NCI-H226 (cell line): ENCODE measurements around the gene DERL2.
A peak's percentile ranks its signal among the peaks of the same experiment; 100 is the strongest.

Source experiments
- DNase-seq: peaks from one replicate; pipeline ENCODE4 v3.0.0-alpha.2; 2015

Gene DERL2

DNA sequence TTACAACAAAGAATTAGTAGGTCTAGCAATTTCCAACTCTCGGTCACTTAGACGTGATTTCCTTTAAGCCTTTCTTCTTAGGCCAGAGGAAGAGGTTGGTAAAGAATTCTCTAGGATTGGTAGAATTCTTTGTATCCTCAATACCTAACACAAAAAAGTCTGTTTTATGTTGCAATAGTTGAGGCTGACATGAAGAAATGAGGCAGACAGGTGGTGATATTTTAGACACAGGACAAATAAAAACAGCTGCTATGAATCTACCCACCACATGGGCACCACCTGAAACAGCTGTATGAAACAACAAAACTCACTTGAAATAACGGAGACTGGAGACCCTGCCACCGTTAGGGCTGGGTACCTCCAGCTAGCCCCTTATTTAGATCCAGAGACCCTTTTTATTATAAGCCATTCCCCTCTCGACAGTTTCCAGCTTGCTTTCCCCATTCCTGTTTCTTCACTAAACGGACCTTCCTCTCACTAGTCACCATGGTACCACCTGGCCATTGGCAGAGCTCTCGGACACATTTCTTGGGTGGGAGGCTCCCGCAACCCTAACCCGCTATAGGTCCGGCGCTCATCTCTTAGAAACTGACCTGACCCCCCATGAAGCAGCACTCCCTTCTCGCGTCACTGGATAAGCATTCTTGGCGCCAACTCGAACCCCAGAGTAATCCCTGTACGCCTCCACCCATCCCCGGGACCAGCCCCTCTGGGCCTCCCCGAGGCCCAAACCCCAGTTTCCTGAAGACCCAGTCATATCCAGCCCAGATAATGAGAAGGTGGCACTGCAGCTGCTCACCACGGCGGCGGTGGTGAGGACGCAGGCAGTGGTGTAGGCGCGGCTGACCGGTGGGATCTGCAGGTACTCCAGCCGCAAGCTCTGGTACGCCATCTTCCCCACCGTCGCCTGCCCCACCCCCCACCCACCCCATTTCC lies at the start of gene DERL2:
TSS of gene DERL2 (minus strand) at position 909 of the 936 bp plus-strand sequence. CDS start at position 892, 17 bp downstream.
- peak; percentile 73 for DNase-seq

DNA sequence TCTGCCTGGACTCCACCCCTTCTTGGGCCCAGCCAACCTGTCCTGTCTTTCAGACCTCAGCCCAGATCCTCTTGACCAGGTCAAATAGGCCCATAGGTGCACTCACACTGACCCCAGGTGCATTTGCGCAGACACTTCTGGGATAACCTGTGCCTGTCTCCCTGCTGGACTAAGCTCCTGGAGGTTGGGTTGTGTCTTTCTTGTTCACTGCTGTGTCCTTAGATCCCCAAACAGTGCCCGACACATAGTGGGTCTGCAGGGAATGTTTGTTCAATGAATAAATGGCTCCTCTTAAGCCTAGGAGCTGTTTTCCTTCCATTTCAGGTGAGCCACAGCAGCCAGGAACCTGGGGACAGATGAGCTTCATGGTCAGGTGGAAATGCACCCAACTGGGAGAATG lies 49.5 kb upstream of the DERL2 start:
- DNase-seq = no peak

DNA sequence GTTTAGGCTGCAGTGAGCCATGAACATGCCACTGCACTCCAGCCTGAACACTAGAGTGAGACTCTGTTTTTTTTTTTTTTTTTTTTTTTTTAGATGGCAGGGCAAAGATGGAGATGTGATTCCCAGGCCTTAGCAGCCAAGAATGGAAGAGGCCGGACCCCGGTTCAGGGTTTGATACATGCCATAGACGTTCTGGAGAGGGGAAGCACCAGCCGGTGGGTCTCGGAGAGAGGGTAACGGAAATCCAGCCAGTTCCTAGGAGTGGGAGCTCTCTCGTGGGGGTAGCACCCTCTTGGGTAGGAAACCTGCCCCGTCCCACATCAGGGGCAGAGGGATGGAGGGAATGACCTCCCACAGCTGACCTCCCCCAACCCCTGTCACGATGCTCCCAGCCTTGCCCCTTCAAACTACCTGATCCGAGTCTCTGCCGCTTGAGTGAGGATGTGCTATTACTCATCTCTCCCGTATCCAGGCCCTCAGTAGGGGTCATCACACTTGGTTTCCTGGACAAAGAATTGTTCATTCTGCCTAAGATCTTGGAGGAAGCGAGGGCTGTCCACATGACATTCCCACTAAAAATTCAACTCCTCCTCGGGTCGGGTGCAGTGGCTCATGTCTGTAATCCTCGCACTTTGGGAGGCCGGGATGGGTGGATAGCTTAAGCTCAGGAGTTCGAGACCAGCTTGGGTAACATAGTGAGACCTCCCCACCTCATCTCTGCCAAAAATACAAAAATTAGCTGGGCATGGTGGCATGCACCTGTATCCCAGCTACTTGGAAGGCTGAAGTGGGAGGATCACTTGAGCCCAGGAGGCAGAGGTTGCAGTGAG lies 47.7 kb upstream of the DERL2 start:
- DNase-seq = no peak

DNA sequence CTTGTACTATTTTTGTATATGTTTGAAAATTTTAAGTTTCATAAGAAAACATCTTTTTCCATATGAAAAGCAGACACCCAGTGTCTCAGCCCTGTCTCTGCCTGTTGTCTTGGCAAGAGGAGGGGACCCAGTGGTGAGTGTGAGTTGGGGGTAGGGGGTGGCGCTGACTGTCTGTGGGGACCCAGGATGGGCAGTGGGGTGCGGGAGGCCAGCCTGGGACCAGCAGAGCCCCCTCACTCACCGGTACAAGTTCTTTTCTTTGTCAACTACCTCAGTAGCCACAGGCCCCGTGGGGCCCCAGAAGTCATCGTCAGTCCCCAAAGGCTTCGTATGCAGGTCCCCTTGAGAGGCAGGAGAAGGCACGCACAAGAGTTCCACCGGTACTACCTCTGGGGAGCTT lies 46.6 kb upstream of the DERL2 start:
- DNase-seq = no peak

DNA sequence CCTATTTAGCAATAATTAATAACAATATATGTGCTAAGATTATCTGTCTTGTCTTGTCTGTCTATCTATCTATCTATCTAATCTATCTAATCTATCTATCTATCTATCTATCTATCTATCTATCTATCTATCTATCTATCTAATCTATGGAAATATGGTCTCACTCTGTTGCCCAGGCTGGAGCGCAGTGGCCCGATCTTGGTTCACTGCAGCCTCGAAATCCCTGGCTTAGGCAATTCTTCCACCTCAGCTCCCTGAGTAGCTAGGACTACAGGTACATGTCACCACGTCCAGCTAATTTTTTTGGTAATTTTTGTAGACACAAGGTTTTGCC lies 45.1 kb upstream of the DERL2 start:
- DNase-seq = no peak

DNA sequence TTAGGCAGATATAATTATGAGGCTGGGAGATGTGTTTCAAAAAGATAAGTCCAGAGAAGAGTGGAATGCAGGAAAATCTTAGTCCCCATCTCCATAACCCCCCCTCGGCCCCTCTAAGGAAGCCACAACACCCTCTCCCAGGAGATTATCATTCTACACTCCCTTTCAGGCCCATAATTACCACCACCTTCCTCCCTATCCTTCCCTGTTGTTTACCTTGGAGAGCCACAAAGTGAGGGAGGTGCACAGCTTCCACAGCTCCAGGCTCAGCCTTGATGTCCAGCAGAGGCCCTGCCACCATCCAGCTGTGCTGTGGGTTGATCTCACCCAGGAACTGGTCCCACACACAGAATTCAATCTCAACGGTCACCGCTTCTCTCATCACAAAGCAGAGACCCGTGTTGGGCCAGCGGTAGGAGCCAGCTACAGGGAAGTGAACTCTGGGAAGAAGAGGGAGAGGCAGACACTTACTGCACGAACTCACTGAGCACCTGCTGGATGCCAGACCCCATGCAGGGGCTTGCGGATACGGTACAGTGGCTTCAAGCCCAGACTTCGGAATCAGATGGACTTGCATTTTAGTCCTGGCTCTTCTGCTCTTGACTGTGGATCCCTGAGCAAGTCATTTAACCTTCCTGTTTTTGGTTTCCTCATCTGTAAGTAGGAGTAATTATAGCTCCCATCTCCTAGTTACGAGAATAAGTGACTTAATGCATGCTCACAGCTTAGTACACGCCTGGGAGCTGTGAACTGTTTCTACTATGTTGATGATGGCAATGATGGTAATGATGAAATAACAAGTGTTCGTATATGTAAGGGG lies 44.5 kb upstream of the DERL2 start:
- DNase-seq = no peak

DNA sequence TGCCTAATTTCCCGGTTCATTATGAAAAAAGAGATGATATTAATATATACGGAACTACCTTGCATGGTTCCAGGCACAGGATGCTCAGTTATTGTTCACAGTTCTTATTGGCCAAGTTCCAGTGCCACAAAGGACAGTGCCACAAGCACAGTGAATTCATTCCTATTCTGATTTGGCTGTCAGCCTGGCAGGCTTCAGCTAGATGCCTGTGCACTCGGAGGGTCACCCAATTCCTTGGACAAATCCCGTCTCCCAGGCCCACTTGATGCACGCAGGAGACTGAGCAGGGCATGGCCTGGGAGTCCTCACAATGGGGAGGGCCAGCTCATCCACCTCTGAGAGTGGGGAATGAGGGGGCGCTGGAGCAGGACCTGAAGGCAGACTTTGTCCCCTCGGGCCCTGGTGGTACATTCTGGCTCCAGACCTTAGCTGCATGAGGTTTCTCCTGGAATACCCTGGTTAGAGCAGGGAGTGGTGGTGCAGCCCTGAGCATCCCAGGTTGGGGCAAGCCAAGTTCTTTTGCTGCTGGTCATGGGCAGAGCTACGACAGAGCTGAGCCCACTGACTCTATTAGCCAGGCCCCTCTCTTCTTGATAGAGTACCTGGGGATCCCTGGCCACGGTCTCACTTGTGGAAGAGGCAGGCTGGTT lies 41.7 kb upstream of the DERL2 start:
- DNase-seq = no peak

DNA sequence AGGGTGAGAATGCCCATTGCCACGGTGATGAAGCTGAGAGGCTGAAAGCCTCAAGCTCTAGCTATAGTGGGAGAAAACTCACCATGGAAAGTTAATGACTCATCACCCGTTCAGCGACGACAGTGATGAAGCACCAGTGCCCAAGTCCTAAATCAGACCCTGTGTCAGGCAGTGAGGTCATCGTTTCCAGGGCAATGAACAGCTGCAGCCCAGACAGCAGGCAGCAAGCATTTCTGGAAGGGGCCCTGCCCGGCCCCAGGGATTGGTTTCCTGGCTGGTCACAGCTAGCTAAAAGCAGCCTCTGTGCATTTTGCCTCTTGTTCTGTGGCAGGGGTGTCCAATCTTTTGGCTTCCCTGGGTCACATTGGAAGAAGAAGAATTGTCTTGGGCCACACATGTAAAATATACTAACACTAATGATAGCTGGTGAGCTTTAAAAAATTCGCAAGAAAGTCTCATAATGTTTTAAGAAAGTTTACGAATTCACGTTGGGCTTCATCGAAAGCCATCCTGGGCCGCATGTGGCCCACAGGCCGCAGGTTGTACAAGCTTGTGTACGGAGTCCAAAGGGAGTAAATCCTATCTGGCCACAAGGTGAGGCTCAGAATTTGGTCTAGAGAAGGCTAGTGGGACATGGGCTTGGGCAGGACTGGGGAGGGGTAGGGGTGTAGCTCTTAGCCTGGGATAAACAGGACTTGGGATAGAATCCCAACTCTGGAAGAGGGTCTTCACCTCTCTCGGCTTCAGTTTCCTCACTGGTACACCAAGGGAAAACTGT lies 41.0 kb upstream of the DERL2 start:
- DNase-seq = peak; percentile 96

DNA sequence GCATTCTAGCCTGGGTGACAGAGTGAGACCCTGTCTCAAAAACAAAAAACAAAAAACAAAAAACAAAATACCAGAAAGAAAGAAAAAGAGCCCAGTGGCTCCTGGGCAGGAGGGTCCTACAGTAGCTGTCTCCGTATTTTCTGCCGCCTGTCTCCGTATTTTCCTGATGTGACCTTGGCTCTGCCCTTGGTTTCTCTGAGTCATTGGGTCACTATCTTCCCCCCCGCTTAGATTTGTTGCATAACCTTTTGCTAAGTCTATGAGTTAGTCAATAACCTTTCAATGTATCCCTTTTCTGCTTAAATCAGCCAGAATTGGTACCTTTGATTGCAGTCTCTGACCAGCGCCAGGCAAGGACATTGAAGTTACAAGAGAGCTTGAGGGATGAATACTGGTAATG lies 37.3 kb upstream of the DERL2 start:
- DNase-seq = no peak

DNA sequence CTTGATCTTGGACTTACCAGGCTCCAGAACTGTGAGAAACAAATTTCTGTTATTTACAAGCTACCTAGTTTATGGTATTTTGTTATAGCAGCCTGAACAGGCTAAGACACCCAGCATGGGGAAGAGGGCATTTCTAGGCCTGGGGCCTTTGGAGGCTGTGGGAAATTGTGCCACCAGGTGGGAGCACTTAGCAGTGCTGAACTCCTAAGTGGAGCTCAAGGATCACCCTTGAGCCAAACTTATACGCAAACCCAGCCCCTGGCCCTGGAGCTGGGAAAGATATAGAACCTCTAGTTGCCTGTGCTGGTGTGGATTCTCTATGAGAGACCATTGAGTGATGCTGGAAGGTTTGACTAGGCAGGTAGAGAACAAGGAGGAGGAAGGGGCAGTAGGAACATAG lies 36.5 kb upstream of the DERL2 start:
- no peak for DNase-seq

DNA sequence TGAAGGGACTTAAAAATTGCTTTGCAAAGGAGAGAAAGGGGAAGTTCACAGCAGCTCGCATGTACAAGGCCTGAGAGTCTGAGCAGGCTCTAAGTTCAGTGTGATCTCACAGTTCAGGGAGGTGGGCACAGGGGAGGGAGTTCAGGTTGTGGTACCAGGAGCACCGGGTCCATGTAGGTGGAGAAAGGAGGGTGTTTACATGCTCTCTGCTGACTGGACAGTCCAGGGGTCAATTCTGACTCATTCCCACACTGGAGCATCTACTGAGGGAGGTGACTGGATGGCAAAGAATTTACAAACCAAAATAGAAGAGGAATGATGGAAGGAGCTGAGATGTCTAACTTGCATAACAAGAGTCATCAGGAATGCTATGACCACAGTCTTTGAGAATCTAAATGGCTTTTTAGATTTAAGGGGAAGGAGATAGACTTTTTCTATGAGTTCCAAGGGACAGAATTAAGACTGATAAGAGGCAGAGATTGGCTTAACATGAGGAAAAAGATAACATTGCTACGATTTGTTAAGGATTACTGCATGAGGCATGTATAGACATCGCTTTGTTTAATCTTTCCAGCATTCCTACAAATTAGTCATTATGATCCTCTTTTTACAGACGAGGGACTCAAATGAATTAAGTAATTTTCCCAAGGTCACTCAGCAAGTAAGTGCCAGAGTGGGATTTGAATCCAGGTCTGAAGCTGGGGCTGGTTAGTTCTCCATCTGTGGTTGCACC lies 30.2 kb upstream of the DERL2 start:
- peak; percentile 100 for DNase-seq

DNA sequence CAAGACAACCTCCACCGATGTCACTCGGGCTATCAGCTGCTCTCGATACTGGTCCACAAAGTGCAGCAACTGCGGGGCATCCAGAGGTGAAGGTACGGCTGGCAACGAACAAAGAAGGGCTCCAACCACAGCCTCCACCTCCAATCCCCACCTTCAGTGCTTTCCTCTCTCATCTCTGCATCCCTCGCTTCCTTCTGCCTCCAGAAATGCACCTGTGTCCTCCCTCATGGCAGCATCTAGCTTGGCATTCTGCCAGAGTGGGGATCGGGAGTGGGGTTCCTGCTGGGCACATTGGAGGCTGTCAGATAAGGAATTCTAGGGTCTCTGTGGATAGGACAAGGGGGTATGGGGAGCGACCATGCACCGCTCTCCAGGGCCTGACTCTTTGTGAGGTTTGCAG lies 29.0 kb upstream of the DERL2 start:
- DNase-seq = no peak

DNA sequence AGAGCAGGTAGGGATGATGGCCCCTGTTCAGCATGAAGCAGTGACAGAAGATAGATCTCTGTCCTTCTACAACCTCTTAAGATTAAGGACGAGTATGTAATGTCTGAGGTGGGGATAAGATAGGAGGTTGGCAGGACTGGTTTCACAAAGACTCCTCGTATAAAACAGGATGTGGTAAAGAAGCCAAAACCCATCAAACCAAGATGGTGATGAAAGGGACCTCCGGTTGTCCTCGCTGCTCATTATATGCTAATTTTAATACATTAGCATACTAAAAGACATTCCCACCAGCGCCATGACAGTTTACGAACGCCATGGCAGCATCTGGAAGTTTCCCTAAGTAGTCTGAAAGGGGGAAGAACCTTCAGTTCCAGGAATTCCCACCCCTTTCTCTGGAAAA lies 27.6 kb upstream of the DERL2 start:
- no peak for DNase-seq

DNA sequence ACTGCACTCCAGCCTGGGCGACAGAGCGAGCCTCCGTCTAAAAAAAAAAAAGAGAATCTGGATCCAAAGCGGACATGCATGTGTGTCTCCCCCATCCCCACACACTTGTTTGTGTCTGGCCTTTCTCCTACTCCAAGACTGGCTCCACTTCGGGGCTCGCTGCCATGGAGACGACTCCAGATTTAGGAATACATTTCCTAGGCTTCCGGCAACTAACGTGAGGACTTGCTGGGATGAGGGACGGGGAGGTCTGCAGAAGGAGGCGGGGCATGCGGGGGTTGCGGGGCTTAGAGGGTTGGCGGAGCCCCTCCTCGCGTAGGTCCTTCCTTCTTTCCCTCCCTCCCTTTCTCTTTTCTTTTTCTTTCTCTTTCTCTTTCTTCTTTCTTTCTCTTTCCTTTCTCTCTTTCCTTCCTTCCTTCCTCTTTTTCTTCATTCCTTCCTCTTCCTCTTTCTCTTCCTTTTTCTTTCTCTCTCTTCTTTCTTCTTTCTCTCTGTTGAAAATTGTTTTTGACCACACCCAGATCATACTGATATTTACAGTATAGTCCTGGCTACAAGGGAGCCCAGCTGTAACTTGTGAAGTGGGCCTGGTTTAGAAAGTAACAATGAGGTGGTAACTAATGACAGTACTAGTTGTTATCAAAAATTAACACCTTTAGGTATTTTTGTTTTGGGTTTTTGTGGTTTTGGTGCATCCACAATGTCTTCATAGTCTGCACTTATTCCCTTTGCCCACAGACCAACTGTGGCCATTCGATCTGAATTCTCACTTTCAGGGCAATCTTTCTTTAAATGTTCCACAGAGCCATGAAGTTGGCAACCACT lies 25.6 kb upstream of the DERL2 start:
- DNase-seq = no peak

DNA sequence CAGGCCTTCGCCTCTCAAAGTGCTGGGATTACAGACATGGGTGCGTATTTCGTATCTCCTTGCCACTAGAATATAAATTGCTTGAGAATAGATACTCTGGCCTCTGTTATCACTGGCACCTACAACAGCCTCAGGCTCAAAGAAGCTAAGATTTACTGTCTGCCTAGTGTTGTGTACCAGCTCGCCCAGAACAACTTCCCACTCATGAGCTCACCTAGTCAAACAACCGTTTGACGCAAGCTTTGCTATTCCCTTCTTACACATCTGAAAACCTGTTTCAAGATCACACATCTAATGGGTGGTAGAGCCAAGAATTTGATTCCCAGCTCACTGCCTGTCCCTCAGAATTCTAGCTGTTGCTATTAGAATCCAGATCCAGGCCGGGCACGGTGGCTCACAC lies 24.8 kb upstream of the DERL2 start:
- DNase-seq = no peak

DNA sequence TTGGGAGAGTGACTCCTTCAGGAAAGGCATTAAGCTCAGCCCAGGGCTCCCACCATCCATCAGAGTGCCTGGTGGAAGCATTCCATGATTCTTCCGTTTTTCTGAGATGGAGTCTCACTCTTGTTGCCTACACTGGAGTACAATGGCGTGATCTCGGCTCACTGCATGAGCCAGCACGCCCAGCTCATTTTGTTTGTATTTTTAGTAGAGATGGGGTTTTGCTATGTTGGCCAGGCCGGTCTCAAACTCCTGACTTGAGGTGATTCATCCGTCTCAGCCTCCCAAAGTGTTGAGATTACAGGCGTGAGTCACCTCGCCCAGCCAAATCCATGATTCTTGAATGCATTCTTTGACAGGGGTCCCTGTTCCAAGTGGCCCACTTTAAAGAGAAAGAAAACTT lies 23.5 kb upstream of the DERL2 start:
- DNase-seq = peak; percentile 31

DNA sequence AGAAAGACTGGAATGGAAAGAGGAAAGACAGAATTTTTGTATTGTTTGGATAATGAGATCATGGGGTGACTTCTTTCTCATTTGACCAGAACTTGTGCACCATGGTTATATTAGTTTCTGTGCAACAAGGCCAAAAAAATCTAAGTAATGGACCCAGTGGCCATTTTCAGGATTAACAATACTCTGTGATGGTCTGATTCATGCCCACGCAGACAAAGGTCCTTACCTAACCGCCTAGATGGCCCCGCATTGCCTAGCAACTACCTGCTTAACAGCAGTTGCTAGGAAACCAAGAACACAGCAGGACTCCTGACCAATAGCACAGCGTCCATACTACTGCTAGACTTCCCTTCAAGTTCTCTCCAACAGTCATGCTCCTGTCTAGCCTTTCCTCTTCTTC lies 22.8 kb upstream of the DERL2 start:
- no peak for DNase-seq

DNA sequence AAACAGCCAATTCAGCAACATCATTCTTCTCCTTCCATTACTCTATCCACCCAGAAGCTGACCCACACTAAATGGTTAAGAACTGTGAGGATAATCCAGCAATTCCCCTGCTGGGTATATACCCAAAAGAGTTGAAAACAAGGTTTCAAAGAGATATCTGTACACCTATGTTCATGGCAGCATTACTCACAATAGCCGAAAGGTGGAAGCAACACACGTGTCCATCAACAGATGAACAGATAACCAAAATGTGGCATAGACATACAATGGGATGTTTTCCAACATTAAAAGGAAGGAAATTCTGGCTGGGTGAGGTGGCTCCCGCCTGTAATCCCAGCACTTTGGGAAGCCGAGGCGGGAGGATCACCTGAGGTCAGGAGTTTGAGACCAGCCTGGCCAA lies 20.3 kb upstream of the DERL2 start:
- no peak for DNase-seq

DNA sequence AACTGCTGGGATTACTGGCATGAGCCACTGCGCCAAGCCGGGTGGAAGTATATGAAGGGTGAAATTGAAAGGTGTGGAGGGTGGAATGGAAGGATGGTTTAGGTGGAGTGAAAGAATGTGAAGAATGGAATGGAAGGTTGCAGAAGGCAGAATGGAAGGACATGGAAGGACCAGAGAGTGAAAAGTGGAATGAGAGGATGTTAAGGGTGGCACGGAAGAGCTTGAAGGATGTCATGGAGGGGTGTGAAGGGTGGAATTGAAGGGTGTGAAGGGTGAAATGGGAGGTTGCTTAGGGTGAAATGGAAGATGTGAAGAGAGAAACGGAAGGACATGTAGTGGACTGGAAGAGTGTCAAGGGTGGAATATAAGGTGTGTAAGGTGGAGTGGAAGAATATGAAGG lies 16.6 kb upstream of the DERL2 start:
- DNase-seq = no peak

DNA sequence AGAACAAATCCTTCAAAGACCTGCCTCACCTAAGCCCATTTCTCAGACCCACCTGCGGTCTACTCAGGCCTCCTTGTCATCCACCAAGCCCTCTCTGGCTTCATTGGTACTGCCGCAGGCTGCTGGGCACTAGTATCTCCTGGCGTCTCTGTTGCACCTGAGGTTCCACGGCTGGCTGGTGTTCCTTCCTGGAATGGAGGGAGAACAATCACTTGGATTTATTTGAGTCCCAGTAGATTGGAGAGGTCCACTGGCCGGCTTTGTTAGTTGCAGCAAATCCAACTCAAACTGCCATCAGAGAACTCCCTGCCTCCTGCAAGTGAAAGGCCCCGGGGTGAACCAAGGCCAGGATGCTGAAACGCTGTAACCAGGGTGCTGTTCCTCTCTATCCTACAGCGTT lies 15.7 kb upstream of the DERL2 start:
- no peak for DNase-seq
